GM12865 (cell line): ENCODE measurements around the gene UXT.
A peak's percentile ranks its signal among the peaks of the same experiment; 100 is the strongest.

Source experiments
- DNase-seq: peaks from one replicate; pipeline ENCODE4 v3.0.0; 2010; ENCODE audit warnings: low read depth
- H3K4me3 ChIP-seq: 2 replicates; pipeline ENCODE4 v1.5.1; 2011; ENCODE audit warnings: mild to moderate bottlenecking, low read depth, low read length, control low read depth
- TF ChIP-seq, protein P1 (sequence below): IDR thresholded peaks from 2 replicates; pipeline ENCODE4 v1.5.1; 2011; ENCODE audit warnings: low read length, control low read depth, low read depth, inconsistent platforms; ENCODE audit not compliant: insufficient read depth; ENCODE audit errors: missing control alignments

UXT gene

DNA sequence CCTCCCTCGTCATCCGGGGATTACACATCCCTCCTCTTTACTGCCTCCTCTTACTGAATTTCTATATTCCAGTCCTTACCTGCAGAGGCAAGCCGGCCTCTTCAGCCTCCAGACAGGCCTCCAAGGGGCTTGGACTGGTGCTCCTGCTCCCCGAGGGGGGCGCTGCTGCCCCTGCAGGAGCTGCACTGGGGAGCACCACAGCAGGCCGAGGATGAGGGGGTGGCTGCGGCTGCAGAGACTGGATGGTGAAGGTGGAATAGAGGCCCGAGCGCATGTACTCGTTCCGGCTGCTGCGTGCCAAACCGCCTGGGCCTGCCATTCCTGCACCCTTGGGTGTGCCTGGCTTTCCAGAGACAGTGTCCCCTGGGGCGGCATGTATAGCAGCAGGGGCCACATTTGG is 20.2 kb downstream of the UXT start:
- DNase-seq, result no peak
- TF ChIP-seq, protein P1, sequence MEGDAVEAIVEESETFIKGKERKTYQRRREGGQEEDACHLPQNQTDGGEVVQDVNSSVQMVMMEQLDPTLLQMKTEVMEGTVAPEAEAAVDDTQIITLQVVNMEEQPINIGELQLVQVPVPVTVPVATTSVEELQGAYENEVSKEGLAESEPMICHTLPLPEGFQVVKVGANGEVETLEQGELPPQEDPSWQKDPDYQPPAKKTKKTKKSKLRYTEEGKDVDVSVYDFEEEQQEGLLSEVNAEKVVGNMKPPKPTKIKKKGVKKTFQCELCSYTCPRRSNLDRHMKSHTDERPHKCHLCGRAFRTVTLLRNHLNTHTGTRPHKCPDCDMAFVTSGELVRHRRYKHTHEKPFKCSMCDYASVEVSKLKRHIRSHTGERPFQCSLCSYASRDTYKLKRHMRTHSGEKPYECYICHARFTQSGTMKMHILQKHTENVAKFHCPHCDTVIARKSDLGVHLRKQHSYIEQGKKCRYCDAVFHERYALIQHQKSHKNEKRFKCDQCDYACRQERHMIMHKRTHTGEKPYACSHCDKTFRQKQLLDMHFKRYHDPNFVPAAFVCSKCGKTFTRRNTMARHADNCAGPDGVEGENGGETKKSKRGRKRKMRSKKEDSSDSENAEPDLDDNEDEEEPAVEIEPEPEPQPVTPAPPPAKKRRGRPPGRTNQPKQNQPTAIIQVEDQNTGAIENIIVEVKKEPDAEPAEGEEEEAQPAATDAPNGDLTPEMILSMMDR, result no peak
- H3K4me3 ChIP-seq, result no peak overlapping the region

DNA sequence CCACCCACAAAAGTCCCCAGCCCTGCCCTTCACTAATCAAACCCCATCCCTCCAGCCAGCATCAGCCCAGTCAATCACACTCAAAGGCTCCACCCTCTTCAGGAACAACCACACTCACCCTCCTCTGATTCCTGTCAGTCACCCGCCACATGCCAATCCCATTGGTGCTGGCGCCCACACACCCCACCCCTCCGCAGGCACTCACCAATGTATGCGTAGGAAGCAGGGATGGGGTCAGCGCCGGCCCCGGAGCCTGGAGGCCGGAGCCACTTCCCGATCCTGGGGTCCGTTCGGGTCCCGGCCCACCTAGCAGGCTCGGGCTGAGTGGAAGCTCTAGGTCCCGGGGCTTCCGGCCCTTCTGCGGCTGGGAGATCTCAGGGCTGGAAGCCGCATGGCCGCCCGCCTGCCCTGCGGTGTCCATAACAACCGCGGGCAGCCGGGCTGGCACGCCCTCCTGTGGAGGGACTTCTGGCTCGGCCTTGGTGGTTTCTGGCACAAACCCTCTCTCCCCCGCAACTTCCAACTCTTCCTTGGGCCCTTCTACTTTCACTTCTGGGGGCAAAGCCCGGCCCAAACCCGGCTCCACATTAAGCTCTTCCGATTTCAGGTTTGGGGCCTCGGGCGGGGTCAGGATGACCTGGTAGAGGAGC is 21.3 kb downstream of the UXT start:
- H3K4me3 ChIP-seq, result no peak overlapping the region
- TF ChIP-seq, protein P1, result no peak
- DNase-seq, result no peak

DNA sequence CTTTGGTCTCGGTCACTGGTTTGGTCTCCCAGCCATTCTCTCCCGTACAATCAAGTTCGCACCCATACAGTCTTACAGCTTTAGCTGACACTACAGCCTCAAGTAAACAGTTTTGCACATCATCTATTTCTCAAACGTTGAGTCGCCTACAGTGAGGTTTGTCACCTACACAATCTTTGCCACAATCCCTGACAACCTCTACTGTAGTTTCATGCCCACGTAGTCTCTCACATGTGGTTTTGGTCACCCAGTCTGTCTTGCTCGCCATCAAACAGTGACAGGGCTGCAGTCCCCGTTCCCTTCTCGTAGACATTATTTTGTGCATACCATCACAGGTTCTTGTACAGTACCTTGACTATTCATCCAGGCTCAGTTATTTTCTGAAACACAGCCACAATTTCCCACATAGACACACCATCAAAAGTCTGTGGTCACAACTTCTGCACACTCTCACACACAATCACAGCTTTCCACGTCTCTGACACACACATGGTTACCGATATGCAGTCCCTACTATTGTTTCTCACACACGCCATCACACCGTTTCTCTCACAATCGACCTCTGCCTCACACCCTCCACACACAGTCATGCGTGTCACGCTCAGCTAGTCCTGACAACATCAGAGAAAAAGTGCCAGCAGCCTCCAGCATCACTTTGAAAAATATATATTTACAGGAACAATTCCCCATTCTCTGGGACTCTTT is 24.0 kb downstream of the UXT start:
- TF ChIP-seq, protein P1, result no peak

DNA sequence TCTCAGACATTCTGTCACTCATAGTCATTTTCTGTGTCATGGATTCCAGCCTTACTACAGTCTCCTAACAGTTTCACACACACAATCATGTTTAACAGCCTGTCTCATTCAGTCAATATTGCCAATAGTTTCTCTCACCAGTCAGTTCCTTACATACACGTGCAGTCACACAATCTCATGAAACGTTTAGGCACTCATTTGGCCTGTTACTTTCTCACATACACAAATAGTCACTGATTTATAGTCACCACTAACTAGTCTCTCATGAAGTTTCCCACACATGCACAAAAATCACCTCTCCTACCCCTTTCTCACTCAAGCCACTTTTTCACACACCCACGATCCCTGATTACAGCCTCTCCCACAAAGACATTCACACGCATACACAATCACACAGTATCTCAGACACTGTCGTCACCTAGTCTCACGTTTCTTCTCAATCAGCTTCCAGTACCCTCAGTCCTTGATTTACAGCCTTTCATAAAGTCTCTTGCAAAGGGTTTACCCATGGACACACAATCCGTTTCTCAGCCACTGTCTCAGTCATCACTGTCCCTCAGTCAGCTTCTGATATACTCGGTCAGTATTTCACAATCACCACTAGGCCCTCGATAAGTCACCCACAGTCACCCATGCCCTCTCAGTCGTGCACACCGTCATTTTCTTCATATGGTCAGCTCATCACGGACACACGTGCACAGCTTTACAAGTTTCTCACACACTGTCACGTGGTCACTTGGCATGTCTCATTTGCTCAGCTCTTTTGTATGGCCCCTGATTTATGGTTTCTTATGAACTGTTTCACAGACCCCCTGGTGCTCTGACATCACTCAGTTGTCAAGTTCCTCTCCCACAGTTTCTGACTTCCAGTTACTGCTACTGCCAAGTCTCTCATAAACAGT is 25.0 kb downstream of the UXT start:
- TF ChIP-seq, protein P1, result no peak
- no peak overlapping the region for H3K4me3 ChIP-seq
- DNase-seq, result peak; percentile 37

More for the DNA sequence above, 24.0 kb downstream of the UXT start:
- DNase-seq, result no peak
- no peak overlapping the region for H3K4me3 ChIP-seq

DNA sequence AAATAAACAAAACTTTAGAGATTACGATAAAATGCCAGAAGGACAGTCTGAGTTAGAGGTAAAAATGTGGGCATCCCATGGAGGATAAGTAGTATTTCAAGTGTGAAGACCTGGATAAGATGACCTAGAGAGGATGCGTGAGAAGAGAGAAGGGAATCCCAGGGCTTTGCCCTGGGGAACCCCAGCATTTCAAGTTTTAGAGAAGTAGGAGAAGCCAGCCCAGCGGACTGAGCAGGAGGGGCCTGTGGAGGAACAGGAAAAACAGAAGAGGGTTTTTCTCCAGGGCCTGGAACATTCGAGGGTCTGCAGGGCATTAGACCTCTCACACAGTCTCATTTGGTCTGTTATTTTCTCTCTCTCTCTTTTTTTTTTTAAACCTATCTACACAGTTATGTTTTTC is 26.3 kb downstream of the UXT start:
- DNase-seq, result no peak
- no peak overlapping the region for H3K4me3 ChIP-seq
- TF ChIP-seq, protein P1, result no peak

DNA sequence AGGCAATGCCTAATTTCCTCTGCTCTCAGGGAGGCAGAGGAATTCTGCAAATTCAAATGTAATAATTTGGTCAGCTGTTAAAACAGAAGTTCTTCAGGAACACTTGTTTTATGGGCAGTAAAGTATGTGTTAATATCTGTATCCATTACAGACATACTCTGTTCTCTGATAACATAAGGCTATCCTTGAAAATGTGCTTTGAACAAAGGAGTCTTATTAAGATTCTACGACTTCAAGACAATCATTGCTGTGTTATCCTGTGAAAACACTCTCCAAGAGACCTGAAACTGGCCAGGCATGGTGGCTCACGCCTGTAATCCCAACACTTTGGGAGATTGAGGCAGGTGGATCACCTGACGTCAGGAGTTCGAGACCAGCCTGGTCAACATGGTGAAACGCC is 27.3 kb downstream of the UXT start:
- TF ChIP-seq, protein P1, result no peak
- no peak overlapping the region for H3K4me3 ChIP-seq
- DNase-seq, result no peak
